ENCODE results near the gene MED12L. TPM values are rescaled to one million over a fixed set of nuclear protein-coding genes. Genes with fewer than 3 reads are reported as not detected.

MED12L gene
- total and polyA plus RNA-seq, 10 of the 15 experiments (the other 5 are each of a cell fraction or from before 2014, with no cell fraction given) = 0.01 to 0.06 (median 0.03) TPM; not detected in 2

GRCh38 chr3:151318313-151318712 is 232.8 kb downstream of the MED12L start:
- RAD21 ChIA-PET (ENCODE audit: unreplicated experiment) = no interaction called here
- H4K20me1 ChIP-seq (ENCODE audit: control insufficient read depth, insufficient read depth) = no peaks in the 10 kb centered on the region

GRCh38 chr3:151318991-151319390 is 233.5 kb downstream of the MED12L start:
- Histone ChIP-seq H3K9ac (ENCODE audit: control insufficient read depth, insufficient read depth, low read length) (no peak overlapping the region), H3K27me3 (replicated peaks in 1 of 2; ENCODE audit: control insufficient read depth in 2 of 2, insufficient read depth in 2 of 2, low read length in 1 of 2) (no peaks in the 10 kb centered on the region; a peak in 2 of 4 replicates), H3K4me3 (no peak overlapping the region), H3K9me3 (replicated peaks; ENCODE audit: control insufficient read depth, insufficient read depth, low read length) (no peaks in the 10 kb centered on the region), H3K27ac (ENCODE audit: control insufficient read depth, insufficient read depth) (no peak overlapping the region), H3K4me1 (ENCODE audit: control insufficient read depth, insufficient read depth, low read length) (no peaks in the 10 kb centered on the region), H2AFZ (ENCODE audit: control insufficient read depth, low read depth, low read length) (no peak overlapping the region), H3K4me2 (ENCODE audit: control insufficient read depth, insufficient read depth) (no peak overlapping the region), H3K79me2 (ENCODE audit: control insufficient read depth, insufficient read depth, low read length) (no peaks in the 10 kb centered on the region), H3K36me3 (ENCODE audit: control insufficient read depth in 2 of 2, insufficient read depth in 2 of 2, low read length in 1 of 2) (no peaks in the 10 kb centered on the region), H4K20me1 (ENCODE audit: control insufficient read depth, insufficient read depth) (no peaks in the 10 kb centered on the region)
- DNase-seq (ENCODE audit: low read depth, low spot score) (no peak), FAIRE-seq (no peak), ATAC-seq (no peak)
- RAD21 ChIA-PET (ENCODE audit: unreplicated experiment) = no interaction called here
- POLR2A ChIA-PET = no interaction called here
- BruUV-seq (replicated peaks) = no TSS peak
- CTCF ChIA-PET = interaction anchor here (1.5 kb wide), 1 partner anchor 9 kb away, joined by 3 read pairs; no protein-coding TSS in a partner anchor
- in situ Hi-C loops (cut with MboI) = no loop called here
- SMC1A ChIA-PET (ENCODE audit: uncharacterized antibody, unreplicated experiment) = no interaction called here
- WGBS (ENCODE audit: insufficient coverage, insufficient replicate concordance, low lambda C conversion rate, missing lambda C conversion rate) = 67% methylated on average over 7 of the region's 7 CpGs
- intact Hi-C loops (cut with micrococcal nuclease; ENCODE audit: unreplicated experiment) = no loop called here
- TF ChIP-seq EZH2 (IDR thresholded peaks at IDR 0.05; ENCODE audit: borderline replicate concordance, control insufficient read depth, low read depth, low read length) (no peak), TBL1XR1 (IDR thresholded peaks at IDR 0.05; ENCODE audit: low read depth, low read length) (no peak), ZNF274 (IDR thresholded peaks at IDR 0.05; ENCODE audit: insufficient read depth, insufficient read length) (no peak), CREM (IDR thresholded peaks at IDR 0.05; ENCODE audit: low read depth) (no peak), IKZF2 (IDR thresholded peaks at IDR 0.05) (no peak), MXI1 (IDR thresholded peaks at IDR 0.05; ENCODE audit: low read depth, low read length) (no peak), NFYB (IDR thresholded peaks at IDR 0.05; ENCODE audit: insufficient read depth, low read depth, low read length) (no peak), POU2F2 (IDR thresholded peaks at IDR 0.05; ENCODE audit: borderline replicate concordance, low read depth, low read length) (no peak), MTA2 (IDR thresholded peaks at IDR 0.05; ENCODE audit: low read depth) (no peak), SUZ12 (IDR thresholded peaks at IDR 0.05; ENCODE audit: unreplicated experiment) (no peak), E2F4 (IDR thresholded peaks at IDR 0.05; ENCODE audit: low read depth, low read length) (no peak), SMAD5 (IDR thresholded peaks at IDR 0.05; ENCODE audit: low read depth) (no peak), POLR2AphosphoS5 (IDR thresholded peaks at IDR 0.05; ENCODE audit: low read length) (no peak)

More at GRCh38 chr3:151318313-151318712, 232.8 kb downstream of the MED12L start:
- Histone ChIP-seq H3K4me1 (ENCODE audit: control insufficient read depth, insufficient read depth, low read length) (no peaks in the 10 kb centered on the region), H3K79me2 (ENCODE audit: control insufficient read depth, insufficient read depth, low read length) (no peaks in the 10 kb centered on the region), H3K27me3 (replicated peaks in 1 of 2; ENCODE audit: control insufficient read depth in 2 of 2, insufficient read depth in 2 of 2, low read length in 1 of 2) (no peaks in the 10 kb centered on the region; a peak in 2 of 4 replicates), H3K4me3 (no peak overlapping the region), H3K9ac (ENCODE audit: control insufficient read depth, insufficient read depth, low read length) (no peak overlapping the region), H2AFZ (ENCODE audit: control insufficient read depth, low read depth, low read length) (no peak overlapping the region), H3K27ac (ENCODE audit: control insufficient read depth, insufficient read depth) (no peak overlapping the region), H3K36me3 (ENCODE audit: control insufficient read depth in 2 of 2, insufficient read depth in 2 of 2, low read length in 1 of 2) (no peaks in the 10 kb centered on the region), H3K4me2 (ENCODE audit: control insufficient read depth, insufficient read depth) (no peak overlapping the region), H3K9me3 (replicated peaks; ENCODE audit: control insufficient read depth, insufficient read depth, low read length) (no peaks in the 10 kb centered on the region)
- ATAC-seq (no peak), DNase-seq (ENCODE audit: low read depth, low spot score) (no peak), FAIRE-seq (no peak)
- BruUV-seq (replicated peaks) = no TSS peak
- POLR2A ChIA-PET = no interaction called here
- intact Hi-C loops (cut with micrococcal nuclease; ENCODE audit: unreplicated experiment) (no loop called here), in situ Hi-C loops (cut with MboI) (no loop called here)
- CTCF ChIA-PET = interaction anchor here (1.5 kb wide), 1 partner anchor 10 kb away, joined by 3 read pairs; no protein-coding TSS in a partner anchor
- SMC1A ChIA-PET (ENCODE audit: uncharacterized antibody, unreplicated experiment) = no interaction called here
- TF ChIP-seq BHLHE40 (IDR thresholded peaks at IDR 0.05; ENCODE audit: borderline replicate concordance in 1 of 2, low read depth in 2 of 2, low read length in 1 of 2) (no peak), SMARCA5 (IDR thresholded peaks at IDR 0.05) (no peak), TCF12 (IDR thresholded peaks at IDR 0.05; ENCODE audit: low read depth, low read length) (no peak), KLF5 (IDR thresholded peaks at IDR 0.05; ENCODE audit: partially characterized antibody) (no peak), FOXK2 (IDR thresholded peaks at IDR 0.05) (no peak), CBFB (IDR thresholded peaks at IDR 0.05; ENCODE audit: low read depth) (no peak), NR2C1 (IDR thresholded peaks at IDR 0.05) (no peak), CREM (IDR thresholded peaks at IDR 0.05; ENCODE audit: low read depth) (no peak)

Data from GM12878 (cell line).